Measurements from ENCODE around the gene OSBPL6.
"Not testable (repeated sequence)": the region's sequence is repeated elsewhere in the genome, so short reads cannot be mapped to it uniquely, and the experiment has no call there.

OSBPL6 gene

GRCh38 chr2:178159966-178160365, 34.3 kb upstream of the OSBPL6 start:
- no peak for DNase-seq (ENCODE audit: low read depth)
- no peak overlapping the region for H3K4me3 ChIP-seq (ENCODE audit: low read length)
- TF ChIP-seq CTCF (IDR thresholded peaks at IDR 0.05; ENCODE audit: insufficient read depth, low read depth, low read length, missing control alignments), result no peak

GRCh38 chr2:178160601-178161000, 33.7 kb upstream of the OSBPL6 start:
- DNase-seq (ENCODE audit: low read depth), result no peak
- TF ChIP-seq CTCF (IDR thresholded peaks at IDR 0.05; ENCODE audit: insufficient read depth, low read depth, low read length, missing control alignments), result no peak
- H3K4me3 ChIP-seq (ENCODE audit: low read length), result no peak overlapping the region

- DNase-seq (ENCODE audit: low read depth), result peak; percentile 44
- H3K4me3 ChIP-seq (ENCODE audit: low read length), result no peak overlapping the region
Observed at GRCh38 chr2:178163395-178163794, 30.9 kb upstream of the OSBPL6 start.

GRCh38 chr2:178163911-178164310, 30.4 kb upstream of the OSBPL6 start:
- no peak overlapping the region for H3K4me3 ChIP-seq (ENCODE audit: low read length)
- no peak for TF ChIP-seq CTCF (IDR thresholded peaks at IDR 0.05; ENCODE audit: insufficient read depth, low read depth, low read length, missing control alignments)
- no peak for DNase-seq (ENCODE audit: low read depth)

More at GRCh38 chr2:178163395-178163794, 30.9 kb upstream of the OSBPL6 start:
- no peak for TF ChIP-seq CTCF (IDR thresholded peaks at IDR 0.05; ENCODE audit: insufficient read depth, low read depth, low read length, missing control alignments)

DNA sequence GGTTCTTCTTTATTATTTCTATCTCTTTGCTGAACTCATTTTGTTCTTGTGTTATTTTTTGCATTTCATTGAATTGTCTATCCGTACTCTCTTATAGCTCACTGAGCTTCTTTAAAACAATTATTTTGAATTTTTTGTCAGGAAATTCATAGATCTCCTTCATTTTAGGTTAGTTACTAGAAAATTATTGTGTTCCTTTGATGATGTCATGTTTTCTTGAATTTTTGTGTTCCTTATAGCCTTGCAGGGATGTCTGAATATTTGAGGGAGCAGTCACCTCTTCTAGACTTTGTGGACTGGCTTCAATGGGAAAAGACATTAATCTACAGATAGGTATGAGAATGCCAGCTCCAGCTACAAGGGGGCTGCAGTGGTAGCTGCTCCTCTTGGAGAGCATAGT, 20.7 kb upstream of the OSBPL6 start:
- TF ChIP-seq CTCF (IDR thresholded peaks at IDR 0.05; ENCODE audit: insufficient read depth, low read depth, low read length, missing control alignments), result no peak
- no peak for DNase-seq (ENCODE audit: low read depth)
- no peak overlapping the region for H3K4me3 ChIP-seq (ENCODE audit: low read length)

GRCh38 chr2:178177066-178177679, 17.1 kb upstream of the OSBPL6 start:
- no peak for TF ChIP-seq CTCF (IDR thresholded peaks at IDR 0.05; ENCODE audit: insufficient read depth, low read depth, low read length, missing control alignments)
- peak; percentile 33 for DNase-seq (ENCODE audit: low read depth)
- no peak overlapping the region for H3K4me3 ChIP-seq (ENCODE audit: low read length)

DNA sequence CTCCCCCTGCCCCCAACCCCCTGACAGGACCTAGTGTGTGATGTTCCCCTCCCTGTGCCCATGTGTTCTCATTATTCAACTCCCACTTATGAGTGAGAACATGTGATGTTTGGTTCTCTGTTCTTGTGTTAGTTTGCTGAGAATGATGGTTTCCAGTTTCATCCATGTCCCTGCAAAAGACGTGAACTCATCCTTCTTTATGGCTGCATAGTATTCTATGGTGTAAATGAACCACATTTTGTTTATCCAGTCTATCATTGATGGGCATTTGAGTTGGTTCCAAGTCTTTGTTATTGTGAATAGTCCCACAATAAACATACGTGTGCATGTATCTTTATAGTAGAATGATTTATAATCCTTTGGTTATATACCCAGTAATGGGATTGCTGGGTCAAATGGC, 13.7 kb upstream of the OSBPL6 start:
- H3K4me3 ChIP-seq (ENCODE audit: low read length); DNase-seq (ENCODE audit: low read depth): not testable (repeated sequence)

All from epithelial cell of esophagus (primary cell).